ENCODE results near the gene LRRC46. TPM values are rescaled to one million over a fixed set of nuclear protein-coding genes. Genes with fewer than 3 reads are reported as not detected.

LRRC46 gene
- total RNA-seq, 1 donor from 2014 or later = 0.35 TPM

GRCh38 chr17:47792457-47792856 lies 39.0 kb upstream of the LRRC46 start:
- no peaks in the 10 kb centered on the region for H3K9me3 Mint-ChIP-seq (ENCODE audit: low read depth)
- no peak overlapping the region for H3K27ac Mint-ChIP-seq (ENCODE audit: unreplicated experiment)
- H3K4me3 Mint-ChIP-seq (ENCODE audit: unreplicated experiment) = no peak overlapping the region
- H3K36me3 Mint-ChIP-seq (ENCODE audit: low read depth) = peaks cover 1% of the 10 kb centered on the region
- H3K4me1 Mint-ChIP-seq (ENCODE audit: low read depth) = peaks cover 6% of the 10 kb centered on the region
- no peak for DNase-seq (ENCODE audit: low spot score)
- H3K27me3 Mint-ChIP-seq (ENCODE audit: low read depth) = peaks cover 72% of the 10 kb centered on the region
- TF ChIP-seq CTCF (IDR thresholded peaks at IDR 0.05) = no peak

- H3K36me3 Mint-ChIP-seq (ENCODE audit: low read depth) = peaks cover 1% of the 10 kb centered on the region
- H3K4me1 Mint-ChIP-seq (ENCODE audit: low read depth) = peaks cover 6% of the 10 kb centered on the region
- no peak overlapping the region for H3K4me3 Mint-ChIP-seq (ENCODE audit: unreplicated experiment)
- no peaks in the 10 kb centered on the region for H3K9me3 Mint-ChIP-seq (ENCODE audit: low read depth)
- no peak for TF ChIP-seq CTCF (IDR thresholded peaks at IDR 0.05)
- no peak for DNase-seq (ENCODE audit: low spot score)
- peaks cover 72% of the 10 kb centered on the region for H3K27me3 Mint-ChIP-seq (ENCODE audit: low read depth)
- H3K27ac Mint-ChIP-seq (ENCODE audit: unreplicated experiment) = no peak overlapping the region
Observed at GRCh38 chr17:47792979-47793378, 38.5 kb upstream of the LRRC46 start.

- Mint-ChIP-seq H3K4me1 (ENCODE audit: low read depth) (no peaks in the 10 kb centered on the region), H3K4me3 (ENCODE audit: unreplicated experiment) (no peak overlapping the region), H3K9me3 (ENCODE audit: low read depth) (no peaks in the 10 kb centered on the region), H3K27ac (ENCODE audit: unreplicated experiment) (no peak overlapping the region), H3K27me3 (ENCODE audit: low read depth) (peaks cover 44% of the 10 kb centered on the region), H3K36me3 (ENCODE audit: low read depth) (no peaks in the 10 kb centered on the region)
- TF ChIP-seq CTCF (IDR thresholded peaks at IDR 0.05) = no peak
- DNase-seq (ENCODE audit: low spot score) = no peak
Observed at GRCh38 chr17:47797797-47798196, 33.7 kb upstream of the LRRC46 start.

GRCh38 chr17:47800686-47801085 lies 30.8 kb upstream of the LRRC46 start:
- Mint-ChIP-seq H3K9me3 (ENCODE audit: low read depth) (no peaks in the 10 kb centered on the region), H3K27me3 (ENCODE audit: low read depth) (peaks cover 26% of the 10 kb centered on the region), H3K36me3 (ENCODE audit: low read depth) (peaks cover 2% of the 10 kb centered on the region), H3K4me3 (ENCODE audit: unreplicated experiment) (no peak overlapping the region), H3K27ac (ENCODE audit: unreplicated experiment) (no peak overlapping the region), H3K4me1 (ENCODE audit: low read depth) (no peaks in the 10 kb centered on the region)
- DNase-seq (ENCODE audit: low spot score) = peak; percentile 43
- TF ChIP-seq CTCF (IDR thresholded peaks at IDR 0.05) = no peak

- peaks cover 26% of the 10 kb centered on the region for H3K27me3 Mint-ChIP-seq (ENCODE audit: low read depth)
- H3K36me3 Mint-ChIP-seq (ENCODE audit: low read depth) = peaks cover 5% of the 10 kb centered on the region
- no peak overlapping the region for H3K27ac Mint-ChIP-seq (ENCODE audit: unreplicated experiment)
- no peak for TF ChIP-seq CTCF (IDR thresholded peaks at IDR 0.05)
- no peaks in the 10 kb centered on the region for H3K4me1 Mint-ChIP-seq (ENCODE audit: low read depth)
- peak; percentile 47 for DNase-seq (ENCODE audit: low spot score)
- H3K4me3 Mint-ChIP-seq (ENCODE audit: unreplicated experiment) = no peak overlapping the region
- no peaks in the 10 kb centered on the region for H3K9me3 Mint-ChIP-seq (ENCODE audit: low read depth)
Observed at GRCh38 chr17:47801176-47801765, 30.2 kb upstream of the LRRC46 start.

Data from chondrocyte (in vitro differentiated cells).